GM18868 (cell line): Measurements from ENCODE around the gene NUDT3.
"Not testable (repeated sequence)": the region's sequence is repeated elsewhere in the genome, so short reads cannot be mapped to it uniquely, and the experiment has no call there.

Experiments used
- ATAC-seq: cut with Tn5 transposase; IDR thresholded peaks from one replicate; pipeline ENCODE4 v1.9.1; 2021; ENCODE audit warnings: mild to moderate bottlenecking, moderate library complexity; ENCODE audit not compliant: unreplicated experiment

NUDT3 gene

GRCh38 chr6:34324221-34324620, 68.2 kb downstream of the NUDT3 start:
- ATAC-seq = not testable (repeated sequence)

- ATAC-seq = no peak
Observed at GRCh38 chr6:34323300-34323699, 69.2 kb downstream of the NUDT3 start.

- no peak for ATAC-seq
Observed at GRCh38 chr6:34322732-34323131, 69.7 kb downstream of the NUDT3 start.

GRCh38 chr6:34321821-34322220, 70.6 kb downstream of the NUDT3 start:
- no peak for ATAC-seq

- no peak for ATAC-seq
Observed at GRCh38 chr6:34319471-34319885, 73.0 kb downstream of the NUDT3 start.

GRCh38 chr6:34318499-34319470, 73.7 kb downstream of the NUDT3 start:
- ATAC-seq = no peak

GRCh38 chr6:34317882-34318498, 74.5 kb downstream of the NUDT3 start:
- no peak for ATAC-seq

- no peak for ATAC-seq
Observed at GRCh38 chr6:34317172-34317477, 75.3 kb downstream of the NUDT3 start.

GRCh38 chr6:34316431-34317171, 75.9 kb downstream of the NUDT3 start:
- ATAC-seq = no peak

- no peak for ATAC-seq
Observed at GRCh38 chr6:34315780-34316179, 76.7 kb downstream of the NUDT3 start.

GRCh38 chr6:34315256-34315655, 77.2 kb downstream of the NUDT3 start:
- ATAC-seq = no peak

- no peak for ATAC-seq
Observed at GRCh38 chr6:34312259-34312658, 80.2 kb downstream of the NUDT3 start.

- no peak for ATAC-seq
Observed at GRCh38 chr6:34310817-34311216, 81.7 kb downstream of the NUDT3 start.

- ATAC-seq = no peak
Observed at GRCh38 chr6:34308483-34308882, 84.0 kb downstream of the NUDT3 start.

GRCh38 chr6:34305982-34306708, 86.3 kb downstream of the NUDT3 start:
- no peak for ATAC-seq

- no peak for ATAC-seq
Observed at GRCh38 chr6:34305497-34305896, 87.0 kb downstream of the NUDT3 start.

GRCh38 chr6:34304164-34304563, 88.3 kb downstream of the NUDT3 start:
- no peak for ATAC-seq

GRCh38 chr6:34302929-34303328, 89.5 kb downstream of the NUDT3 start:
- no peak for ATAC-seq

GRCh38 chr6:34301408-34301807, 91.1 kb downstream of the NUDT3 start:
- no peak for ATAC-seq

GRCh38 chr6:34300332-34300751, 92.1 kb downstream of the NUDT3 start:
- ATAC-seq = no peak

- no peak for ATAC-seq
Observed at GRCh38 chr6:34298941-34299340, 93.5 kb downstream of the NUDT3 start.
